K562 (cell line): ENCODE measurements around the gene CTSK. TPM values are rescaled to one million over a fixed set of nuclear protein-coding genes. Genes with fewer than 3 reads are reported as not detected.
"Not testable (repeated sequence)": the region's sequence is repeated elsewhere in the genome, so short reads cannot be mapped to it uniquely, and the experiment has no call there.

Source experiments
- ATAC-seq: fragments of 200-7000 bp; cut with Tn5 transposase; 3 replicates; pipeline ENCODE4 v1.9.1; 2020; ENCODE audit warnings: moderate library complexity
- BruUV-seq: library from RNA; stranded (reverse); fragments of 400-500 nt; replicated peaks from 2 replicates; lab custom pipeline; 2021; lab: Mats Ljungman, UMichigan
- CTCF ChIA-PET: fragments of 300-600 bp; formaldehyde crosslinking; extraction: SDS; loops from one replicate; lab custom pipeline; 2021; ENCODE audit warnings: low intra/inter-chr PET ratio; lab: Yijun Ruan, JAX
- POLR2A ChIA-PET: fragments of 300-600, 350-650 bp; sonication (Branson Sonifier 250); formaldehyde crosslinking; extraction: SDS; loops from one replicate; lab custom pipeline; 2021; ENCODE audit warnings: antibody characterized with exemption, inconsistent platforms; lab: Yijun Ruan, JAX
- DNase-seq, 4 experiments: peaks; one replicate each; pipeline versions ENCODE4 v3.0.0 to v3.0.0-alpha.2; 2011 to 2018; ENCODE audit warnings: low spot score in 3 of 4, mixed read lengths in 3 of 4; ENCODE audit errors: extremely low read depth in 1 of 4
- FAIRE-seq: peaks from 2 replicates; lab custom pipeline; 2011; peaks lifted over from hg19 to GRCh38; lab: Jason Lieb, UNC
- H2AFZ ChIP-seq: 2 replicates; pipeline ENCODE4 v1.6.0; 2011; ENCODE audit warnings: low read depth, low read length, control low read depth, inconsistent platforms
- H3K27ac ChIP-seq: fragments of 200-600 bp; 3 replicates; pipeline ENCODE4 v1.8.0; 2011; ENCODE audit warnings: low read depth, mild to moderate bottlenecking, control low read depth, inconsistent platforms, low read length, moderate library complexity, mixed read lengths; ENCODE audit errors: extremely low read depth
- H3K27me3 ChIP-seq, 2 experiments: fragments of 300-600 bp in 1 of 2; 2 replicates in 1 of 2; 3 replicates in 1 of 2; pipeline versions ENCODE4 v1.6.0 to v1.8.0; 2011; ENCODE audit warnings: inconsistent platforms in 2 of 2, low read length in 2 of 2, mild to moderate bottlenecking in 1 of 2, mixed read lengths in 1 of 2, moderate library complexity in 1 of 2; ENCODE audit not compliant: control insufficient read depth in 2 of 2, insufficient read depth in 2 of 2
- H3K36me3 ChIP-seq: fragments of 300-600 bp; 3 replicates; pipeline ENCODE4 v1.8.0; 2011; ENCODE audit warnings: mild to moderate bottlenecking, low read length, inconsistent platforms; ENCODE audit not compliant: control insufficient read depth, insufficient read depth
- H3K4me1 ChIP-seq, 2 experiments: fragments of 200-600 bp in 1 of 2; replicated peaks in 1 of 2; 2 replicates in 1 of 2; 3 replicates in 1 of 2; pipeline versions ENCODE4 v1.5.1 to v1.8.0; 2011; ENCODE audit warnings: inconsistent platforms in 2 of 2, low read length in 2 of 2, mild to moderate bottlenecking in 1 of 2, mixed read lengths in 1 of 2, moderate library complexity in 1 of 2; ENCODE audit not compliant: control insufficient read depth in 2 of 2, insufficient read depth in 2 of 2
- H3K4me2 ChIP-seq: 2 replicates; pipeline ENCODE4 v1.6.1; 2011; ENCODE audit warnings: low read length, control low read depth, inconsistent platforms, mixed read lengths; ENCODE audit not compliant: insufficient read depth
- H3K4me3 ChIP-seq: fragments of 200-600 bp; sonication (generic), shearing (Covaris generic); 2 replicates; pipeline ENCODE4 v1.5.1; 2016; ENCODE audit warnings: control low read depth, inconsistent platforms
- H3K79me2 ChIP-seq: fragments of 200-600 bp; 3 replicates; pipeline ENCODE4 v1.8.0; 2011; ENCODE audit warnings: low read length, inconsistent platforms; ENCODE audit not compliant: control insufficient read depth, insufficient read depth
- H3K9ac ChIP-seq, 2 experiments: 2 replicates each; pipeline versions ENCODE4 v1.6.0 to v1.6.1; 2011; ENCODE audit warnings: low read depth in 2 of 2, low read length in 2 of 2, control low read depth in 1 of 2, inconsistent platforms in 1 of 2, mild to moderate bottlenecking in 1 of 2, mixed read lengths in 1 of 2; ENCODE audit not compliant: insufficient read depth in 1 of 2
- H3K9me1 ChIP-seq: one replicate; pipeline ENCODE4 v1.6.0; 2011; ENCODE audit warnings: inconsistent platforms, mild to moderate bottlenecking, low read length, moderate library complexity; ENCODE audit not compliant: control insufficient read depth, insufficient read depth
- H3K9me3 ChIP-seq: replicated peaks from 2 replicates; pipeline ENCODE4 v1.5.1; 2011; ENCODE audit warnings: low read depth, low read length, inconsistent platforms; ENCODE audit not compliant: control insufficient read depth, insufficient read depth
- H4K20me1 ChIP-seq: replicated peaks from 2 replicates; pipeline ENCODE4 v1.6.1; 2011; ENCODE audit warnings: low read length, inconsistent platforms, mixed read lengths; ENCODE audit not compliant: control insufficient read depth, insufficient read depth
- ADNP ChIP-seq: fragments of 200-800 bp; sonication (Bioruptor generic); IDR thresholded peaks from 2 replicates; pipeline ENCODE4 v1.6.1; 2016; ENCODE audit warnings: missing genetic modification characterization, missing compliant biosample characterization
- ATF3 ChIP-seq, 2 experiments: fragments of 450-650 bp in 1 of 2; sonication (generic) in 1 of 2; formaldehyde crosslinking in 1 of 2; IDR thresholded peaks in 1 of 2; conservative IDR thresholded peaks in 1 of 2; 2 replicates each; pipeline versions ENCODE4 v1.6.1 to v1.8.1; 2016 to 2023; ENCODE audit warnings: mild to moderate bottlenecking in 2 of 2, moderate library complexity in 2 of 2, inconsistent platforms in 1 of 2, missing genetic modification reagents in 1 of 2
- EHMT2 ChIP-seq: fragments of 450-650 bp; IDR thresholded peaks from 2 replicates; pipeline ENCODE4 v1.6.1; 2018; ENCODE audit warnings: antibody characterized with exemption
- L3MBTL2 ChIP-seq: fragments of 450-650 bp; IDR thresholded peaks from 2 replicates; pipeline ENCODE4 v1.6.1; 2016; ENCODE audit warnings: mild to moderate bottlenecking, moderate library complexity
- TOE1 ChIP-seq, 2 experiments: fragments of 450-650 bp in 1 of 2; sonication (generic) in 1 of 2; formaldehyde crosslinking in 1 of 2; IDR thresholded peaks; 2 replicates each; pipeline versions ENCODE4 v1.7.1 to v1.8.0; 2016 to 2022; ENCODE audit warnings: borderline replicate concordance in 2 of 2, mild to moderate bottlenecking in 2 of 2, antibody characterized with exemption in 1 of 2, inconsistent platforms in 1 of 2, low read depth in 1 of 2, missing genetic modification reagents in 1 of 2, moderate library complexity in 1 of 2
- WGBS: fragments of 100-300 bp; shearing (Covaris generic); methylation state at CpG from one replicate; pipeline ENCODE4 v1.1.6; 2016; ENCODE audit warnings: low coverage, mixed read lengths; ENCODE audit not compliant: insufficient coverage; ENCODE audit errors: missing lambda C conversion rate; 5-methylcytosine and 5-hydroxymethylcytosine counted together
- in situ Hi-C: fragments of 300-500 bp; cut with MboI; formaldehyde crosslinking; loops from 4 replicates; pipeline ENCODE4 v1.15.0; 2018; ENCODE audit warnings: inconsistent platforms, mixed read lengths
- intact Hi-C: fragments of 100-400 bp; cut with micrococcal nuclease; formaldehyde crosslinking; loops from 2 replicates; pipeline ENCODE4 v1.14.2; 2022
- polyA plus RNA-seq, 8 experiments: library from polyadenylated mRNA; depleted of rRNA in 4 of 8; stranded (reverse) in 5 of 8; unstranded in 3 of 8; fragments of >200 nt; fragmentation: Nextera tagmentation in 2 of 8; fragmentation: Illumina TruSeq in 1 of 8; extraction: Ambion mirVana in 2 of 8; extraction: Trizol in 1 of 8; gene quantifications; 2 replicates each; pipeline versions ENCODE4 v1.2.1 to v1.2.3, GENCODE V29; 2011 to 2014; ENCODE audit warnings: inconsistent platforms in 1 of 8, missing spikeins in 1 of 8
- total RNA-seq, 7 experiments: library from RNA; depleted of rRNA in 6 of 7; stranded (reverse); fragments of >200 nt in 6 of 7; fragmentation: Illumina TruSeq in 2 of 7; extraction: Trizol in 2 of 7; gene quantifications; 2 replicates each; pipeline versions ENCODE4 v1.2.1 to v1.2.3, GENCODE V29; 2011 to 2021; ENCODE audit warnings: low replicate concordance in 1 of 7

Gene CTSK
- total and polyA plus RNA-seq, 9 of the 15 experiments (the other 6 are each of a cell fraction or from before 2014, with no cell fraction given) = 0.84 to 2.5 (median 1.3) TPM

GRCh38 chr1:150767704-150768103 is 40.4 kb downstream of the CTSK start (continued):
- peak; percentile 92 for TF ChIP-seq ATF3 (IDR thresholded peaks at IDR 0.05)
- not testable (repeated sequence) for TF ChIP-seq ATF3 (CRISPR knock-in tag; conservative IDR thresholded peaks at IDR 0.05)

- POLR2A ChIA-PET = interaction anchor here (1.0 kb wide), 1 partner anchor 204 kb away, joined by 5 read pairs; no protein-coding TSS in a partner anchor
Observed at GRCh38 chr1:150765977-150766301, 42.1 kb downstream of the CTSK start.

More at GRCh38 chr1:150765977-150766301, 42.1 kb downstream of the CTSK start:
- H3K9ac ChIP-seq = peak overlapping the region in 1 of 2 experiments; percentile 57; a peak in 2 of 4 replicates
- H3K4me3 ChIP-seq; H3K9me3 ChIP-seq; FAIRE-seq; CTCF ChIA-PET; H3K27me3 ChIP-seq; BruUV-seq; DNase-seq; H3K79me2 ChIP-seq; H4K20me1 ChIP-seq; H3K9me1 ChIP-seq; H3K36me3 ChIP-seq; intact Hi-C loops; in situ Hi-C loops; TF ChIP-seq TOE1 (CRISPR knock-in tag; IDR thresholded peaks at IDR 0.05; ENCODE audit: borderline replicate concordance, low read depth): not testable (repeated sequence)
- TF ChIP-seq L3MBTL2 (peak; percentile 11; the same call in 1 of the 2 replicates), TOE1 (IDR thresholded peaks at IDR 0.05; ENCODE audit: borderline replicate concordance) (0 out of 2 replicates have a peak, but pooled peaks have one; percentile 10), EHMT2 (0 out of 2 replicates have a peak, but pooled peaks have one; percentile 26), ADNP (tag) (0 out of 2 replicates have a peak, but pooled peaks have one; percentile 68)
- H3K4me2 ChIP-seq = peak overlapping the region; percentile 49; the same call in 1 of the 2 replicates
- H2AFZ ChIP-seq = peak overlapping the region; percentile 96
- ATAC-seq = peak; percentile 46
- peak overlapping the region; percentile 71; the same call in 2 of the 3 replicates for H3K27ac ChIP-seq
- H3K4me1 ChIP-seq = peaks cover 4 to 15% of the 10 kb centered on the region in 2 experiments; a peak in 4 of 5 replicates
- WGBS = 69% methylated on average over 1 of the region's 1 CpG
